Activated CD4-positive, alpha-beta T cell treated with anti-CD3 and anti-CD28 coated beads for 4 hours (primary cell): ENCODE measurements around the gene ADGRV1.

Experiments used
- DNase-seq, 2 donors: peaks; one replicate each; pipeline ENCODE4 v3.0.0-alpha.2; 2020

ADGRV1 gene

DNA sequence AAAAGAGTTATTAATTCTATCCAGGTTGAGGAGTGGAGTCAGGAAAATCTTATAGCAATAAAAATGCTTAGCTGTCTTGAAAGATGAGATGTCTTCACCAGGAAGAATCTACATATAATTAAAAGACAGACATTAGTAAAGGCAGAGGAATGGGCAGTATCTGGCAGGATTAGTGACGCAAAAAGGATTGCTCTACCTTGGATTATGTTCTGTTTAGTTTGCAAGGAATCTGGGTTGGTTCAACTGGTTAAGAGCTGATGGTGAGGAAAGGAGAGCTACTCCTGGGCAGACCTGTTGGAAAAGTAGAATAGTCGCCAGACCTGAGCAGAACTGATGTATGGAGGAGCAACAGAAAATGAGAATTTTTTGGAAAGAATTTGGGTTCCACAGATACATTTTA is 318.5 kb downstream of the ADGRV1 start:
- no peak for DNase-seq

DNA sequence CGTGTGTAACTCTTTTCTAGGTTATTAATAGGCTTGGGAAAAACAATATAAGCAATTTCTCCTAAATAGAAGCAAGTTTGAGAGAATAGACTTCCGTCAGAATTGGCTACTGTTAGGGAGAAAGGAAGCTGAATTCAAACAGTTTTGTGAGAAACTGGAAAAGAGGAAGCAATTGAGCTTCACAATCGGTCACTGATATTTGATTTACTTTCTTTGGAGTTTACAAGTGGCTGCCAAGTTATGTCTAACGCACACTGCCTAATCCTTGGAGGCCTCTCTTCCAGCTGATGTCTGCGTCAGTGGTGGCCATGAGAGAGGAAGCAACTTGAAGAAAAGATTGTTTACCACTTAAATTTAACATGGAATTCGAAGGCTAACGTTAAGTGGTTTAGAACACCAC is 319.5 kb downstream of the ADGRV1 start:
- no peak for DNase-seq

- no peak for DNase-seq
These were observed 320.1 kb downstream of the ADGRV1 start for GRCh38 chr5:90878549-90879196.

DNA sequence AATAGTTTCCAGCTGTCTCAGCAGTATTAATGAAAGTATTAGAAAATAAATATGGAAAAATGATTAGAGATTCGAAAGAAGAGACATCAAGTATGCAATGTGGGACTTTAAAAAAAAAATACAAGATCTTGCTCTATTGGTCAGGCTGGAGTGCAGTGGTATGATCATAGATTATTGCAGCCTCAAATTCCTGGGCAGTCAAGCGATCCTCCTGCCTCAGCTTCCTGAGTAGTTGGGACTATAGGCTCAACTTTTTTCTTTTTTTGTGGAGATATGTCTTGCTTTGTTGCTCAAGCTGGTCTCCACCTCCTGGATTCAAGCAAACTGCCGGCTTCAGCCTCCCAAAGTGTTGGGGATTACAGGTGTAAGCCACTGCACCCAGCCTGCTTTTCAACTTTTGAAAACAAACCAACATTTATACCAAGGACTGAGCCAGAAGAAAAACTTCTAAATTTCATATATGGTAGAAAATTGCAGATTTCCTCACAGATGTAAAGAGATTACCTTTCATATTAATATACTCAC is 323.1 kb downstream of the ADGRV1 start:
- no peak for DNase-seq

DNA sequence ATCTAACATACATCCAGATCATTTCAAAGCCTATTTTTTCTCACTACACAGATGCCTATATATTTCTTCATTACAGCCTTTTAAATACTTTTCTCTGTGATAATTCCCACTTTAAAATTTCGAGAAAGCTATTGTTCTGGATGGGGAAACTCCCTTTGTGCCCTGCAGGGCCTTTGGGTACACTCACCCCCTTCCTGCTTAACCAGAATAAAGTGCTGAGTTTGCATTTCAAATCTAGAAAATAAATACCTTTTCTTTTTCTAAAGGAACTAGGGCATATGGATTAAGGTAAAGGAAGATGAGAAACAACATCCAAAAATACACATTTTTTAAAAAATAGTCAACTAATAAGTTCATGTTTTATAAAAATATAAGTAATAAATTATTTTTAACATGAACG is 323.9 kb downstream of the ADGRV1 start:
- DNase-seq, result no peak

DNA sequence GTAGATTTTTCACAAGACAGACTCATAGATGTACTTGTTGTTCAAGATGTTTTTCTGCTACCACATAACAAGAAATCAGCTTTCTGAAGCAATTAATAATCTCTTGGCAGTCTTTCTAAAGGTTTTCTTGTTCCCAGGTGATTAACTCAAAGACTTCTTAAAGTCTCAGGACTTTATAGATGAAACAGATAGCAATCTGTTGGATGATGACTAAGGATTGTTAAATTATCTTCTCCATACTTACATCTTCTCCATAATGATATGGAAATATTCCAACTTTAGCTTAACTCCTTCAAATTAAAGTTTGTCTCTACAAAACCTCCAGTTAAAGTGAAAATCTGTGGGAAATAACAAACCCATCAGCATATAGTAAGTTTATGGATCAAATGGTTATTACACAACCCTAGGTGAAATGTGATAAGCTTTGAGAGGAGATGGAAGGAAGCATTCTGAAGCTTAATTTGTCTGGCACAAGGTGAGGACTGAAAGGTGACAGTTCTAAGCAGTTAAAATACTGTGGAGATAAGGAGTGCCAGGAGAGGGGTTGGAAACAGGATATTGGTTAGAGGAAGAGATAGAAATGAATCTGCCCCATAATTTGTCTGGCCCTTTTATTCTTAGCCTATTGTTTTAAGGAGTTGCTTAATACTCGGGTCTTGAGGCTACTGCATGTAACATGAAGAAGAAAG is 326.7 kb downstream of the ADGRV1 start:
- DNase-seq, result no peak

- DNase-seq, result no peak
These were observed 327.8 kb downstream of the ADGRV1 start for GRCh38 chr5:90886381-90886780.

- DNase-seq, result no peak
These were observed 330.1 kb downstream of the ADGRV1 start for GRCh38 chr5:90888511-90889324.

DNA sequence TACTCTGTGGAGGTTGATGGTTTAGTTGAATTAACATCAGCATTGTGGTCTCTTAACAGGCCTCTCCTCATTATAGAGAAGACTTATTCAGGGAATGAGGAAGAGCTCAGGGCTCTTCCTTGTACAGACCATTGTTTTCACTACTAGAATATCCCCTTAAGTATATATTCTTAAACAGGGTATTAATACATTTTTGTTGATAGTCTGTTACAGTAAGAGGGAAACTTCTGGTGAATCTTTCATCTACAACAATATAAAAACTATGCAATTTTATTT is 330.7 kb downstream of the ADGRV1 start:
- no peak for DNase-seq

- no peak for DNase-seq
These were observed 331.6 kb downstream of the ADGRV1 start for GRCh38 chr5:90890180-90890579.

GRCh38 chr5:90894866-90895420 is 336.3 kb downstream of the ADGRV1 start:
- no peak for DNase-seq

GRCh38 chr5:90897618-90898017 is 339.0 kb downstream of the ADGRV1 start:
- no peak for DNase-seq

DNA sequence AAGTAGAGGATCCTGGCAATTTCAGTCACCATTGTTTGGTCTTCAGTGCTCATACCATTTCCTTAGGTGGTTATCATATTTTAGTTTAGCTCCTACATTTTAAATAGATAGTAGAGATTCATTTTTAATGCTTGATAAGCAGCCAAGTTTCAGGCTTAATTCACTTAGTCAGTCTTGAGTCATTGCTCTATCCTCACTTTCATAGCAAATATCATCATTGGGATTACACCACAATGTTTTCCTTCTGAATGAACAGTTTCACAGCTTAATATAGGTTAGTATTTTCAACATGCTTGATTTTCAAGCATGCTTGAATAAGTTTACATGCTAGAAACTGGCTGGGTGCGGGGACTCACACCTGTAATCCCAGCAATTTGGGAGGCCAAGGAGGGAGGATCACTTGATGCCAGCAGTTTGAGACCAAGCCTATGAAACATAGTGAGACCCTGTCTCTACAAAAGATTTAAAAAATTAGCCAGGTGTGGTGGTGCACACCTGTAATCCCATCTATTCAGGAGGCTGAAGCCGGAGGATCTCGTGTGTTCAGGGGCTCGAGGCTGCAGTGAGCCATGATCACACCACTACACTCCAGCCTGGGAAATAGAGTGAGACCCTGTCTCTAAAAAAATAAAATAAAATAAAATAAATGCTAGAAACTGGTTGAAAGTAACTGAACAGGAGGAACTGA is 339.9 kb downstream of the ADGRV1 start:
- no peak for DNase-seq

GRCh38 chr5:90899014-90899604 is 340.5 kb downstream of the ADGRV1 start:
- DNase-seq, result no peak

DNA sequence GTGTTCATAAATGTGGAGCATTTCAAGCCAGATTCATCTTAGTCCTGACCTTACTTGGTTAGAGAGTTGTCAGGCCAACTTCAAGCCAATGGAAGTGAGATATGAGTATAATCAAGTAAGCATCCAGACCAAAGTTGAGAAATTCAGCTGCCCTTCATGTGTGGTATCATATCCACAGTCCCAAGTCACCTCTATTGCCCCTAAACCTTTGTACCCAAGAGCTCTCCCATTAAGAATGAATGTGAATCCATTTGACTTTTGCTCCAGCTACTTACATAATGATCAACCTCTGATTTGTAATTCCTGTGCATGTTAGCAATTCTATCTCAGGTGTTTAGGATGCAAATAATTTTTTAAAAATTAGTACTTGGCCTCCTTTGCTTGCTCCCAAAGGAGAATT is 342.7 kb downstream of the ADGRV1 start:
- DNase-seq, result no peak

- DNase-seq, result no peak
These were observed 343.6 kb downstream of the ADGRV1 start for GRCh38 chr5:90902170-90902569.

- DNase-seq, result no peak
These were observed 344.2 kb downstream of the ADGRV1 start for GRCh38 chr5:90902651-90903386.

- DNase-seq, result no peak
These were observed 350.5 kb downstream of the ADGRV1 start for GRCh38 chr5:90909101-90909503.

DNA sequence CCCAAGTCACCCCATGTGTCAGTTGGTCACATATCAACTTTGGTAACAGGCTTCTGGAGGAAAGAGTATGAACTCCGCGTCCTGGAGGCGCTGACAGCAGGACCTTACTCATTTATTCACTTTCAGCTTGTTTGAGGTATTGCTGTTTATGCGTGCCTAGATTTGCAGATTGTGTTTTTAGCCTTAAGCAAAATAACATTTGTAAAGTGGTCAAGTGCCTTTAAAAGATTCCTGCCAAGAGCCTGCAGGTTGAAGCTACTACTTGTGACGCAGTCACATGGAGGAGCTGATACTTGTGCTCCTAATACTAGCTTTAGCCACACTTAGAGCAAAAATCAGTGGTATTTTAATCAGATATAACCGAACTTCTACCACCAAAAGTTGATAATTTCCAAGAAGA is 351.3 kb downstream of the ADGRV1 start:
- DNase-seq, result no peak

DNA sequence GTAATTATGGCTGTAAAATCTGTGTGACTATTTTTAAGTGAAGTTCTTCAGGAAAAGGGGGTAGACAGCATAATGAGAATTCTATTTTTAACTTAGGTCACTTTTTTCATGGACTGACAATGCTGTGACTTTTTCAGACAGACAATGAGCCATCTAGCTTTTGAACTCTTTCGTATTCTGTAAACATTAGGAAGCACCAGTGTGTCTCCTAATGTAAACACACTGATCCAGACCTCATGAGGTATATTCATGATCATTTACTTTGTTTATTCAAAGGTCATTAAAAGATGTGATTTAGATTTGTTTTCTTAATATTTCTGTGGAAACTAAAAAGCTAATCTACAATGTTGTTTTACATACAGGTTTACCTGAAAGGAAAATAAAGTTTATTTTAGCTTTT is 352.6 kb downstream of the ADGRV1 start:
- no peak for DNase-seq

GRCh38 chr5:90912476-90912875 is 353.9 kb downstream of the ADGRV1 start:
- DNase-seq, result no peak

DNA sequence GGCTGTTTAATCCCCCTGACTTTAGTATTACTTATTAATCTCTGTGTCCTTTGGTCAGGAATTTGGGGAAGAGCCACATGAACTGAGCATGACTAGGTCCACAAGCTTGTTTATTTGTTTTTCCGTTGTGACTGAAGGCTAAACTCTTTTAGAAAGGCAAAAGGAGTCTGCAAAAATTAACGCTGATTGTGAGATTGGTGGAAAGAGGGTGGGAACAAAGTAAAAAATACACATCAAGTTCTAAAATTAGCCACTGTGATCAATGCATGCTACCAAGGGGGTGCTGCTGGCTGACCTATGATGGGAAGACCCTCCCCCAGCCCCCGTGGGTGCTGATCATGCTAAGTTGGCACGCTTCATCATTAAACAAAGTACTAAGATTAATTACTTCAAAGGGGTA is 356.8 kb downstream of the ADGRV1 start:
- no peak for DNase-seq
